GM18505 (cell line): Measurements from ENCODE around the gene RNF103.
"Not testable (repeated sequence)": the region's sequence is repeated elsewhere in the genome, so short reads cannot be mapped to it uniquely, and the experiment has no call there.

Experiments used
- ATAC-seq: cut with Tn5 transposase; IDR thresholded peaks from one replicate; pipeline ENCODE4 v1.9.1; 2021; ENCODE audit not compliant: unreplicated experiment
- POLR2A ChIP-seq: IDR thresholded peaks from 4 replicates; pipeline ENCODE4 v1.6.1; 2011; ENCODE audit warnings: borderline replicate concordance; ENCODE audit not compliant: insufficient read depth, insufficient read length; ENCODE audit errors: extremely low read depth

The RNF103 gene

DNA sequence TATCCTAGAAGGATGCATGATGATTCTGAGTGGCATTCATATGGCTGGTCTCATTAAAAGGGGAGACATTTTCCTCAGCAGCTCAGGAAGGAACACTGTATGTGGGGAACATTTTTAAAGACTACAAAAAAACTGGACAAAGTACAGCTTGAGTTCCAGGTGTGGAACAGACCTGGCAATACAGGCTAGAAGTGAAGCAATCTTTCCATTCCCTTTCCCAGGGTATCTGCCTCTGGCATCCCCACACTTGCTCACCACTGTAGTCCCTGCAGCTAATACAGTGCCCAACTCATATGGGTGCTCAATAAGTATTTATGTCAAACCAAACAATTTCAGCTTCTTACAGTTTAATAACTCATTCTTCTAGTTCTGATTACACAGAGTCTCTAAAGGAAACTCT lies 8.1 kb downstream of the RNF103 start:
- ATAC-seq = no peak
- no peak for TF ChIP-seq POLR2A

DNA sequence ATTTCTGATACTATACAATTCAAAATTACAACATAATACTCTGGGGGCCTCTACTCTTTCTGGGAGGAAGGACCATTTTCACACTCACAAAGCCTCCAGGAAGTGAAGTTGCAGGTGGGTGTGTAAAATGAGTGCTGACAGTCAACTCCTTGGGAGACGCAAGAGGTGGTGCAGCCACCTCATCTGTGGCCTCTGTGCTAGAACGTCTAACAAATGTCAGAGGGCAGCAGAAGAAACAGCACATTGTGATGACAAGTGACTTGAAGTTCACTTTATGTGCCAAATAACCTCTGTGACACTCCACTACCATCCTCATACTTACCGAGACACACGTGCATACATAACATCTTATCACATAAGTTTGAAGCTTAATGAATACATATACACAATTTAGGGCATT lies 10.2 kb downstream of the RNF103 start:
- no peak for TF ChIP-seq POLR2A
- no peak for ATAC-seq

DNA sequence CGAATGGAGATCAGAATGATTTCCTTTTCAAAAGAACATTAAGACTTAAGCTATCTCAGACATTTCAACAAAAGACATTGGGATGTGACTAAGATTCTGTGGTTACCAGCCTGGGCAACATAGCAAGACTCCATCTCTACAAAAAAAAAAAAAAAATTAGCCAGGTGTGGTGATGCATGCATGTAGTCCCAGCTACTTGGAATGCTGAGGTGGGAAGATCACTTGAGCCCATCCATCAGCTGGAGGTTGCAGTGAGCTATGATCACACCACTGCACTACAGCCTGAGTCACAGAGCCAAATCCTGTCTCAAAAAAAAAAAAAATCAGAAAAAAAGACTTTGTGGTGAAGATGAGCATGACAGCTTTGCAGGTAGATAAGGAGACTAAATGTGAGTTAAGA lies 12.8 kb downstream of the RNF103 start:
- no peak for TF ChIP-seq POLR2A
- ATAC-seq = no peak

DNA sequence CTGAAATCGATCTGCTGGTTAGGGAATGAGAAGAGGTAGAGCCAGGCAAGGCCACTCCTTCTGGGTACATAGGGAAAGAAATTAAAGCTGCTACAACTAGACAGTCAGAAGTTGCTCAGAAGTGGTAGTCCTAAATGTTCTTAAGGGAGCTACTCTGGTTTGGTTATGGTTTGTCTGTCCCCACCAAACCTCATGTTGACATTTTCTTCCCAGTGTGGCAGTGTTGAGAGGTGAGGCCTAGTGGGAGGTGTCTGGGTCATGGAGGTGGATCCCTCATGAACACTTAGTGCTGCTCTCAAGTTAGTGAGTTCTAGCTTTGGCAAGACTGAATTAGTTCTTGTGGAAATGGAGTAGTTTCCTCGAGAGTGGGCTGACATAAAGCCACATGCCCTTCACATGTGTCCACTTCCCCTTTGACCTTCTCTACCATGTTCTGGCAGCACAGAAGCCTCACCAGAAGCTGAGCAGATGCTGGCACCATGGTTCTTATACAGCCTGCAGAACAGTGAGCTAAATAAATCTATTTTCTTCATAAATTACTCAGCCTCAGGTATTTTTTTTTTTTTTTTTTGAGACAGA lies 14.7 kb downstream of the RNF103 start:
- TF ChIP-seq POLR2A = no peak
- no peak for ATAC-seq

DNA sequence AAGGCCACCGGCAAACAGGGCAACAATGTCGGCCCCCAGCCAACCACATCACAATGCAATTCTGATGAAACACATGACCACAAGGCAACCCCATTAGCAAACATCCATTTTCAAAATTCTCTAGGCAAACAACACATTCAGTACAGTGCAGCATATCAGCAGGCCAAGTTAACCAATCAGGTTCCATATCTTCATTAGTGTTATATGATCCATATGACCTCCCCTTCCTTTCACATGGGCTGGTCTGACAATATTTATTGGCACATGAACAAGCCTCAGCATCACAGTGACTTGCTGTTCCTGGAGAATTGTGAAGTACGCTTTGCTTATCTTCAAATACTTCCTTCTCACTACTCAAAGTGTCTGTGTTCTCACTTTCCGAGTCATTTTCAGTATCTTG lies 19.8 kb downstream of the RNF103 start:
- no peak for ATAC-seq
- TF ChIP-seq POLR2A = no peak

DNA sequence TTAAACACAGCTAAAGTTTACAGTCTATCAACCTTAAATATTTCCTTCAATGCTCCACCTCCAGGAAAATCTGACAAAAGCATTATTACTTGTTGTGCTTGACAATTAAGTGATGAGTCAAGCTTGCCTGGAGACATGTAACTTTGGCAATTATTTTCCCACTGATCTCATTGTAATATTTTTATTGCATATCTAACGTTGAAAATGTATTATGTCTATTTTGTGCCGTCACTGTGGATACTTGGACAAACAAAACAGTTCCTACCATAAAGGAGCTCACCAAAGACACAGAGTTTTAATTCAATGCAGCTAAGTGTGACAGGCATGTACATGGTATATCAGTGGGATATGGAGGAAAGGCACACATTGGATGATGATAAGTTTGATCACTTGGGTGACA lies 24.7 kb downstream of the RNF103 start:
- TF ChIP-seq POLR2A = no peak
- no peak for ATAC-seq

DNA sequence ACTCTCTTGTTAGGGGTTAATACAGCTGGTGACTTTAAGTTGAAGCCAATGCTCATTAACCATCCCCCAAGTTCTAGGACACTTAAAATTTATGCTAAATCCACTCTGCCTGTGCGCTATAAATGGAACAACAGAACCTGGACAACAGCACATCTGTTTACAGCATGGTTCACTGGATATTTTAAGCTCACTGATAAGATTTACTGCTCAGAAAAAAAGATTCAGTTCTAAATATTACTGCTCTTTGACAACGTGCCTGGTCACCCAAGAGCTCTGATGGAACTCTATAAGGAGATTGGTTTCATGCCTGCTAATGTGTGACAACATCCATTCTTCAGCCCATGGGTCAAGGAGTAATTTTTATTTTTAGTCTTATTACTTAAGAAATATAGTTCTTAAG lies 27.5 kb downstream of the RNF103 start:
- no peak for TF ChIP-seq POLR2A
- ATAC-seq = no peak

DNA sequence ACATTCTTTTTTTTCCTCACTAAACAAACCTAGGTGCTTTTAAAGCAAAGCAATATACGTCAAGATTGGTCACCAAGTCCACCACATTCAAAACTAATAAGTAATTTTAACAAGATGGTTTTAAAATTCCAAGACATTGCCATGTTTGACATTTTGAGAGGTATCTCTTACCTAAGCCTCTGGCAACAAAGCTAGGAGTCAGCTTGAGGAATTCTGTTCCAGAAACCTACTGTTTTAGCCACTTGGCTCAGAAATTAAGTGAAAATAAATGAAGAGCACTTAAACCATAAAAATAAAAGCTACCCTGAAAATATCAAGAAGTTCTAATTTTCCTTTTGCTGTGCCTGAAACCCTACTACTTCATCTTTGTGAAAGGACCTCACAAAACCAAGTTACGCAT lies 30.4 kb downstream of the RNF103 start:
- no peak for ATAC-seq
- TF ChIP-seq POLR2A = no peak

DNA sequence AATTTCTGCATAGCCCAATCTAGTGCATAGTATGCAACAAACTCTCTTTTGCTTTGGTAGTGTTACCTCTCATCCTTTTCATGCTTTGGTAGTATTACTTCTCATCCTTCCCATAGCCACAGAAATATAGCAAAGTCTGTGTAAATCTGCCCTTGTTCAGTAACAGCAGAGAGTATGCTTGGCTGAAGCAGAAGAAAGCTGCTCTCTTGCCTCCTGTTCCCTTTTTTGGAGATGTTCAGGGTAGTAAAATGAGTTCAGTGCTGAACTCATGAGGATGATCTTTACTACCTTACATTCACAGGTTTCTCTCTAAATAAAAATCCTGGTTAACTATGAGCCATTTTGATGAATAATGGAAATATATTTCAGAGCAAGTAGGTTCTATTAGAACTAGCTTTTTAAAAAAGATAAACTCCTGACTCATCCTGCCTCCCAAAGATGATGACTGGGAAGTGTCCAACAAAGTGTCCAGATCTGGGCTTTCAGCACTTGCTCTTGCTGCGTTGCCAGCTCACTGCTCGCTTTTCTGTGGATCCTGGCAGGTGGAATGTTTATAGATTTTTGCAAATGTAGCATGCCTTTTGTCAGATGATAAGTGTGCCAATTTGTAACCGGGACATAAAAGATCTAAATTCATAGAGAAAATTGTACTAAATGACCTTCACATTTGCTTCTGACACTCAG lies 31.0 kb downstream of the RNF103 start:
- ATAC-seq = no peak
- TF ChIP-seq POLR2A = no peak

DNA sequence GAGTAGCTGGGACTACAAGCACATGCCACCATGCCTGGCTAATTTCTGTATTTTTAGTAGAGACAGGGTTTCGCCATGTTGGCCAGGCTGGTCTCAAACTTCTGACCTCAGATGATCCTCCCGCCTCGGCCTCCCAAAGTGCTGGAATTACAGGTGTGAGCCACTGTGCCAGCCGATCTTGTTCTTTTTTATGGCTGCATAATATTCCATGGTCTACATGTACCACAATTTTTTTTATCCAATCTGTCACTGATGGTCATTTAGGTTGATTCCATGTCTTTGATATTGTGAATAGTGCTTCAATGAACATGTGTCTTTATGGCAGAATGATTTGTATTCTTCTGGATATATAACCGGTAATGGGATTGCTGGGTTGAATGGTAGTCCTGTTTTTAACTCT lies 34.0 kb downstream of the RNF103 start:
- not testable (repeated sequence) for ATAC-seq

DNA sequence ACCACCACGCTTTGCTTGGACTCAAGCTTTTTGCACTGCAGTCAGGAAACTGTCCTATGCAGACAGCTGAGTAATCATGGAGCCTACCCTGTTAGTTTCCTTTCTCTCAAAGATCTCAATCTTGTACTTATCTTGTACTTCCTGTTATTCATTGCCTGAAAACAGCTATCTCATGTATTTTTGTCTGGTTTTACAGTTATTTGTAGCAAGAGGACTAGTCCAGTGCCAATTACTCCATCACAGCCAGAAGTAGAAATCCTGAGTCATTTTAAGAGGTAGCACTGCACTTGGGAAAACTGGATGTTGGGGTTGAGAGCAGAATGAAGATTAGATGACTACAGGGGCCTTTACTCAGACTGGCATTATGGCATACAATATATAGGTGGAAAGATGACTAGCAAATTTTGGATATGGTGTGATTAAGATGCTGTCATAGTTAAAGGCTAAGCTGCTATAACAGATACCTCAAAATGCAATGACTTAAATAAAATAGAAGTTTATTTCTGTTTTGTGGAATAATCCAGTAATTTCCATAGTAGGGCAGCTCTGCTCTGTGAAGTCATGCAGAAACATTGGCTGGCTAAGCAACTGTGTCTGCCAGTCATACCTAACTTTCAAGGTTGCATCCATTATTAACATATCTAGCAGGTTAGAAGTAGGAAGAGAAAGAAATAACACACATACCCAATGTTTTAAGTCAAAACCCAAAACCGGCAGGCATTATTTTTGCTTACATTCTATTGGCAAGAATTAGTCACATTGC lies 39.3 kb downstream of the RNF103 start:
- peak; percentile 59 for ATAC-seq
- TF ChIP-seq POLR2A = no peak

DNA sequence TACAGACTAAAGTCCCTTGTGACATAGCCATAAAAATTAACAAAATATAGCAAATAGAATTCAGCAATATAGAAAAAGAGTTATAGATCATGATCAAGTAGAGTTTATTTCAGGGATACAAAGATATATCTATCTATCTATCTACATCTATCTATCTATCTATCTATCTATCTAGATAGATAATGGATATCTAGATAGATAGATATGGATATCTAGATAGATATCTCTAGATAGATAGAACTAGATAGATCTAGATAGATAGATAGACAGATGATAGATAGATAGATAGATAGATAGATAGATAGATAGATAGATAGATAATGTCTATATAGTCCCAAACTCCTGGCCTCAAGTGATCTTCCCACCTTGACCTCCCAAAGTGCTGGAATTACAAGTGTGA lies 43.1 kb downstream of the RNF103 start:
- ATAC-seq = no peak

DNA sequence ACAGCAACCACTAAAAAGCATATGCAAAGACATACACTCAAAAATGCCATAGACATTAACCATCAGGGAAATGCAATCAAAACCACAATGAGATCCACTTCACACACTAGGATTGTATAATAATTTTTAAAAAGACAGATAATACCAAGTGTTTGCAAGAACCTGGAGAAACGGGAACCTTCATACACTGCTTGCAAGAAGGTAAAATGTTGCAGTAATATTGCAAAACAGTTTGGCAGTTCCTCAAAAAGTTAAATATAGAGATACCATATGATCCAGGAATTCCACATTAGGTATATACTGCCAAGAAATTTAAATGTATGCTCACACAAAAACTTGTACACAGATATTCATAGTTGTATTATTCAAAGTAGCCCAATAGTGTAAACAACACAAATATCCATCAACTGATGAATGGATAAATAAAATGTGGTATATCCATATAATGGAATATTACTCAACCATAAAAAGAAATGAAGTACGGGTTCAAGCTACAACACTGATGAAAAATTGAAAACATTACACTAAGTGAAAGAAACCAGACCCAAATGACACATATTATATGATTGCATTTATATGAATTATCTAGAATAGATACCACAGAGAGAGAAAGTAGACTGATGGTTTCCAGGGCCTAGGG lies 45.7 kb downstream of the RNF103 start:
- ATAC-seq = no peak
- no peak for TF ChIP-seq POLR2A

More for the DNA sequence above, 43.1 kb downstream of the RNF103 start:
- TF ChIP-seq POLR2A = no peak

DNA sequence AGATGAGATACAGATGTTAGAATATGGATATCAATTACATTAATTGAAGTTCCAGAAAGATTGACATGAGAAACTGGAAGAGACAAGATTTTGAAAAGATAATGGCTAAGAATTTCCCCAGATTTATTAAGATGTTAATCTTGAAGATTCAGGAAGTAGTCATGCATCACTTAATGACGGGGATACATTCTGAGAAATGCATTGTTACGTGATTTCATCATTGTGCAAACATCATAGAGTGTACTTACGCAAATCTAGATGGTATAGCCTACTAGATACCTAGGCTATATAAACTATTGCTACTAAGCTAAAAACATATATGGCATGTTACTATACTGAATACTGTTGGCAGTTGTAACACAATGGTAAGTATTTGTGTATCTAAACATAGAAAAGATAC lies 53.6 kb downstream of the RNF103 start:
- no peak for ATAC-seq
- no peak for TF ChIP-seq POLR2A
